ENCODE measurements around the gene GADD45B.
"Not testable (repeated sequence)": the region's sequence is repeated elsewhere in the genome, so short reads cannot be mapped to it uniquely, and the experiment has no call there.

The GADD45B gene

GRCh38 chr19:2460245-2460644 is 15.7 kb upstream of the GADD45B start:
- no peak for DNase-seq (ENCODE audit: low spot score)
- TF ChIP-seq CTCF (IDR thresholded peaks at IDR 0.05), result no peak
- no peak overlapping the region for H3K27ac ChIP-seq
- no peak overlapping the region for H3K4me3 ChIP-seq

DNA sequence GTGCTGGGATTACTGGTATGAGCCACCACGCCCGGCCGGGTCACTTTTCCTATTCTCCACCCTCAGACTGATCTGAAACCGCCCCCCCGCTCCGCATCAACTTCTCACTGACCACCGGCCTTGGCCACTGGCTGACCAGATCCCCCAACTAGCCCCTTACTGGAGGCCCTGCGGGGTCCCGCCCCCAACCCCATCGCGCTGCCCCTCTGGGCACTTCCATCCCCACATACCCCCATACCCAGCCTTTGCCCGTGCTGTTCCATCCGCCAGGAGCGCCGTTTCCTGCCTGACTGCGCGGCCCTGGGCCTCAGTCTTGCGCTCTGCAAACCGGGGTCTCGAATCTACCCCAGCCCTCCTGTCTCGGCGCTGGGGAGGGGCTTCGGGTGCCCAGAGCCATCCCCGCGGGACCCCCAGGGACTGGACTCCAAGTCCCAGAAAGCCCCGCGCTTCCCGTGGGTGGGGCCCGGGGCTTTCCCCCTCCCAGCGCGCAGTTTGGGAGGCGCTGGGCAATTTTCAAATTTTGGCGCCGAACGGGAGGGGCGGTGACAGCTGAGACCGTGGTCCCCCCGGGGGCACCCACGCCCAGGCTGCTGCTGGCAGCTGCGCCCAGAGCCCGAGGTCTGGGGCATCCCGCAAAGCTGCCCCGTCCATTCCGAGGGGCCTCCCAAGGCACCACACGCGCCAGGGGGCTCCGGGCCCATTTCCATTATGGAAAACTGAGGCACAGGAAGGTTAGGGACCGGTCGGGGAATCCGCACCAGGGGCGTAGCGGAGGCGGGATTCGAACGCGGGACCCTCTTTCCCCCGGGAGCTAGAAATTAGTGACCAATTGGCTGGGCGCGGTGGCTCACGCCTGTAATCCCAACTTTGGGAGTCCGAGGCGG is 13.9 kb upstream of the GADD45B start:
- peak overlapping the region; percentile 82 for H3K4me3 ChIP-seq
- TF ChIP-seq CTCF (IDR thresholded peaks at IDR 0.05), result no peak
- H3K27ac ChIP-seq, result peak overlapping the region in 1 of 2 donors; percentile 54
- DNase-seq (ENCODE audit: low spot score), result no peak

DNA sequence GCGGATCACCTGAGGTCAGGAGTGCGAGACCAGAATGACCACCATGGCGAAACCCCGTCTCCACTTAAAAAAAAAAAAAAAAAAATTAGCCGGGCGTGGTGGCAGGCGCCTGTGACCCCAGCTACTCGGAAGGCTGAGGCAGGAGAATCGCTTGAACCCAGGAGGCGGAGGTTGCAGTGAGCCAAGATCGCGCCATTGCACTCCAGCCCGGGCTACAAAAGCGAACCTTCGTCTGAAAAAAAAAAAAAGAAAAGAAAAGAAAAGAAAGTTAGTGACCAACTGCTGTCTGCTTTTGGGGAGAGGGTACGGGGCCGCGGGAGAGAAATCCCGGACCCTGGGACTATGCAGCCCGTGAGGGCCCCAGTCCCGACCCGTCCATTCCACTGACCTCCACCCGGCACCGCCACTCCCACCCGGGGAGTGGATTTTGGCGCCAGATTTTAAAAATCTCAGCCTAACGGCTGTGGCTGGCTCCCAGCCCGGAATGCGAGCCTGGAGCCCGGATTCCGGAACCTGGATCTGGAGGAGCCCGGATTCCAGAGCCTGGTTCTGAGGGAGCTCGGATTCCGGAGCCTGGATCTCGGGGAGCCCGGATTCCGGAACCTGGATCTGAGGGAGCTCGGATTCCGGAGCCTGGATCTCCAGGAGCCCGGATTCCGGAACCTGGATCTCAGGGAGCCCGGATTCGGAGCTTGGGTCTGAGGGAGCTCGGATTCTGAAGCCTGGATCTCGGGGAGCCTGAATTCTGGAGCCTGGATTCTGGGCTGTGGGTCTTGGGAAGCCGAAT is 13.1 kb upstream of the GADD45B start:
- Histone ChIP-seq H3K4me3 (peak overlapping the region; percentile 82), H3K27ac (peak overlapping the region in 1 of 2 donors; percentile 55)
- TF ChIP-seq CTCF (IDR thresholded peaks at IDR 0.05), result no peak
- DNase-seq (ENCODE audit: low spot score), result peak; percentile 95

GRCh38 chr19:2463694-2464093 is 12.2 kb upstream of the GADD45B start:
- H3K27ac ChIP-seq, result peak overlapping the region in 1 of 2 donors; percentile 55
- H3K4me3 ChIP-seq; DNase-seq (ENCODE audit: low spot score): not testable (repeated sequence)

- Histone ChIP-seq H3K27ac (no peak overlapping the region), H3K4me3 (no peak overlapping the region)
- no peak for DNase-seq (ENCODE audit: low spot score)
- TF ChIP-seq CTCF (IDR thresholded peaks at IDR 0.05), result no peak
Observed at GRCh38 chr19:2464389-2464788, 11.5 kb upstream of the GADD45B start.

GRCh38 chr19:2468596-2468995 is 7.3 kb upstream of the GADD45B start:
- TF ChIP-seq CTCF (IDR thresholded peaks at IDR 0.05), result no peak
- Histone ChIP-seq H3K27ac (no peak overlapping the region), H3K4me3 (no peak overlapping the region)
- no peak for DNase-seq (ENCODE audit: low spot score)

DNA sequence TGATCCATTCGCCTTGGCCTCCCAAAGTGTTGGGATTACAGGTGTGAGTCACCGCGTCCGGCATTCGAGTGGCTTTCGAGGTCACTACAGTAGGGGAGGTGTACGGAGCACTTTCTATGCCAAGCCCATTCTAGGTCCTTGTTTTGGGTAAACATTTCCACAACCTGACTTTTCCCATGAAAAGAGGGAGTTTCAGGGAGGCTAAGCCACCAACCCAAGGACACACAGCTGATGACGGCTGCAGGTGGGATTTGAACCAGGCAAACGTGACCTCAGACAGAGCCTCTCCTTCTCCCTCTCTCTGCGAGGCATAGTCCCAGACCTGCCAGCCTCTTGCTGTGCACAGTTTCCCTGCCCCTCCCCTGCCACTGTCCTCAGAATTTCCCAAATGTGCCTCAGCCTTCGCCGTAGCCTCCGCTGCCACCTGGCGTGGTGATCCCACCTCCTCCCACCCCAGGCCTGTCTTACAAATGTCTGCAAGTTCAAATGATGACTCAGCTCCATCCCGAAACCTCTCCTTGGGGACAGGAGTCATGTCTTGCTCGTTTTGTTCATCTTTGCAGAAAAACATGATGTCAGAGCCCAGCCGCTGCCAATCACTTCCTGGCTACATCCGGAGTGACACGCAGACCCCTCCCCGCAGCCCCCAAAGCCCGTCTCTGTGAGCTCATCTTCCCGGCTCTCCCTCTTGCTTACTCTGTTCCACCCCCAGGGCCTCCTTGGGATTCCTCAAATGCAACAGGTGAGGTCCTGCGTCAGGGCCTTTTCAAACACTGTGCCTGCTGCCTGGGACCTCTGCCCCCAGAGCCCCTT is 6.6 kb upstream of the GADD45B start:
- no peak overlapping the region for H3K27ac ChIP-seq
- no peak for DNase-seq (ENCODE audit: low spot score)
- no peak overlapping the region for H3K4me3 ChIP-seq
- TF ChIP-seq CTCF (IDR thresholded peaks at IDR 0.05), result no peak

DNA sequence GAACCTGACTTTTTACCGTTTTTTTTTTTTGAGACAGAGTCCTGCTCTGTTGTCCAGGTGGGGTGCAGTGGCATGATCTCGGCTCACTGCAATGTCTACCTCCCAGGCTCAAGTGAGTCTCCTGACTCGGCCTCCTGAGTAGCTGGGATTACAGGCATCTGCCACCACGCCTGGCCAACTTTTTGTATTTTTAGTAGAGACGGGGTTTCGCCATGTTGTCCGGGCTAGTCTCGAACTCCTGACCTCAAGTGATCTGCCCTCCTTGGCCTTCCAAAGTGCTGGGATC is 6.1 kb upstream of the GADD45B start:
- not testable (repeated sequence) for H3K27ac ChIP-seq, H3K4me3 ChIP-seq

More for the DNA sequence above, 6.1 kb upstream of the GADD45B start:
- DNase-seq (ENCODE audit: low spot score), result not testable (repeated sequence)
